UCSD-AML1 (cell line): Measurements from ENCODE around the gene SMARCA2.

Source experiments
- DNase-seq: peaks from one replicate; lab custom pipeline; 2025; ENCODE audit not compliant: unreplicated experiment; lab: John Stamatoyannopoulos, UW

The SMARCA2 gene

GRCh38 chr9:2164268-2164667 lies 149.1 kb downstream of the SMARCA2 start:
- DNase-seq, result no peak

- no peak for DNase-seq
Measured at GRCh38 chr9:2166203-2166602, 151.1 kb downstream of the SMARCA2 start.

GRCh38 chr9:2169035-2169434 lies 153.9 kb downstream of the SMARCA2 start:
- DNase-seq, result no peak

- no peak for DNase-seq
Measured at GRCh38 chr9:2170722-2171121, 155.6 kb downstream of the SMARCA2 start.

GRCh38 chr9:2173170-2173569 lies 158.0 kb downstream of the SMARCA2 start:
- no peak for DNase-seq

GRCh38 chr9:2173861-2174260 lies 158.7 kb downstream of the SMARCA2 start:
- DNase-seq, result no peak

GRCh38 chr9:2174306-2174705 lies 159.2 kb downstream of the SMARCA2 start:
- no peak for DNase-seq

GRCh38 chr9:2174911-2175310 lies 159.8 kb downstream of the SMARCA2 start:
- no peak for DNase-seq

GRCh38 chr9:2177121-2177520 lies 162.0 kb downstream of the SMARCA2 start:
- no peak for DNase-seq

- DNase-seq, result no peak
Measured at GRCh38 chr9:2178034-2178734, 163.0 kb downstream of the SMARCA2 start.

- DNase-seq, result no peak
Measured at GRCh38 chr9:2179567-2179966, 164.4 kb downstream of the SMARCA2 start.

- no peak for DNase-seq
Measured at GRCh38 chr9:2180154-2180553, 165.0 kb downstream of the SMARCA2 start.

- DNase-seq, result no peak
Measured at GRCh38 chr9:2180704-2181103, 165.6 kb downstream of the SMARCA2 start.

GRCh38 chr9:2181792-2182191 lies 166.6 kb downstream of the SMARCA2 start:
- peak; percentile 31 for DNase-seq

GRCh38 chr9:2190939-2191608 lies 175.9 kb downstream of the SMARCA2 start:
- no peak for DNase-seq

- DNase-seq, result no peak
Measured at GRCh38 chr9:2191609-2191972, 176.4 kb downstream of the SMARCA2 start.

GRCh38 chr9:2192356-2192979 lies 177.3 kb downstream of the SMARCA2 start:
- DNase-seq, result no peak

- DNase-seq, result no peak
Measured at GRCh38 chr9:2193552-2193951, 178.4 kb downstream of the SMARCA2 start.

GRCh38 chr9:2195211-2195610 lies 180.1 kb downstream of the SMARCA2 start:
- DNase-seq, result no peak

GRCh38 chr9:2196757-2197156 lies 181.6 kb downstream of the SMARCA2 start:
- DNase-seq, result no peak

GRCh38 chr9:2198956-2199635 lies 183.9 kb downstream of the SMARCA2 start:
- DNase-seq, result no peak
